SK-N-SH treated with all-trans-retinoic acid at 6 μM for 48 hours (cell line): ENCODE data around the gene MTMR3.
A peak's percentile ranks its signal among the peaks of the same experiment; 100 is the strongest.
"Not testable (repeated sequence)": the region's sequence is repeated elsewhere in the genome, so short reads cannot be mapped to it uniquely, and the experiment has no call there.

ENCODE experiments used
- ATAC-seq: fragments of 200-7000 bp; cut with Tn5 transposase; 3 replicates; pipeline ENCODE4 v1.9.1; 2020; ENCODE audit warnings: mild to moderate bottlenecking, moderate library complexity
- ARNTL ChIP-seq: fragments of 450-650 bp; formaldehyde crosslinking; IDR thresholded peaks from 2 replicates; pipeline ENCODE4 v1.5.0; 2020; ENCODE audit warnings: low read depth, mild to moderate bottlenecking, moderate library complexity, borderline replicate concordance
- BACH2 ChIP-seq: fragments of 250-450 bp; sonication (Bioruptor Pico); IDR thresholded peaks from 2 replicates; pipeline ENCODE4 v1.9.0; 2021; ENCODE audit warnings: mild to moderate bottlenecking, borderline replicate concordance
- CSDC2 ChIP-seq: fragments of 250-450 bp; sonication (Bioruptor Pico); IDR thresholded peaks from 2 replicates; pipeline ENCODE4 v1.5.0; 2020; ENCODE audit warnings: mild to moderate bottlenecking, moderate library complexity
- ESRRG ChIP-seq: fragments of 250-450 bp; sonication (Bioruptor Pico); IDR thresholded peaks from 2 replicates; pipeline ENCODE4 v1.6.1; 2021; ENCODE audit warnings: mild to moderate bottlenecking
- GLIS3 ChIP-seq: fragments of 250-450 bp; sonication (Bioruptor Pico); IDR thresholded peaks from 2 replicates; pipeline ENCODE4 v1.5.0; 2020; ENCODE audit warnings: mild to moderate bottlenecking, moderate library complexity
- ISL1 ChIP-seq: fragments of 250-450 bp; sonication (Bioruptor Pico); IDR thresholded peaks from 2 replicates; pipeline ENCODE4 v2.1.2; 2022; ENCODE audit warnings: mild to moderate bottlenecking, moderate library complexity
- OSR1 ChIP-seq: fragments of 250-450 bp; sonication (Bioruptor Pico); IDR thresholded peaks from 2 replicates; pipeline ENCODE4 v1.8.0; 2022; ENCODE audit warnings: moderate library complexity, mild to moderate bottlenecking, inconsistent platforms
- POU6F1 ChIP-seq: fragments of 250-450 bp; sonication (Bioruptor Pico); IDR thresholded peaks from 2 replicates; pipeline ENCODE4 v1.8.0; 2021; ENCODE audit warnings: low read depth, mild to moderate bottlenecking, moderate library complexity, borderline replicate concordance
- RARB ChIP-seq: fragments of 250-450 bp; sonication (Bioruptor Pico); IDR thresholded peaks from 2 replicates; pipeline ENCODE4 v1.8.0; 2021; ENCODE audit warnings: mild to moderate bottlenecking, moderate library complexity
- SNAI2 ChIP-seq: fragments of 250-450 bp; sonication (Bioruptor Pico); IDR thresholded peaks from 2 replicates; pipeline ENCODE4 v1.5.0; 2020; ENCODE audit warnings: mild to moderate bottlenecking, moderate library complexity
- TCF4 ChIP-seq: fragments of 250-450 bp; sonication (Bioruptor Pico); IDR thresholded peaks from 2 replicates; pipeline ENCODE4 v1.8.0; 2021; ENCODE audit warnings: mild to moderate bottlenecking, moderate library complexity, borderline replicate concordance
- TOX ChIP-seq: fragments of 250-450 bp; sonication (Bioruptor Pico); IDR thresholded peaks from 2 replicates; pipeline ENCODE4 v1.8.0; 2021; ENCODE audit warnings: mild to moderate bottlenecking, moderate library complexity, borderline replicate concordance
- ZC3H10 ChIP-seq: fragments of 250-450 bp; sonication (Bioruptor Pico); IDR thresholded peaks from 2 replicates; pipeline ENCODE4 v1.5.1; 2021; ENCODE audit warnings: mild to moderate bottlenecking, moderate library complexity
- ZNF565 ChIP-seq: fragments of 450-650 bp; formaldehyde crosslinking; conservative IDR thresholded peaks from 2 replicates; pipeline ENCODE4 v1.5.0; 2020; ENCODE audit warnings: low read depth, mild to moderate bottlenecking, moderate library complexity
- ZNF70 ChIP-seq: fragments of 450-650 bp; formaldehyde crosslinking; IDR thresholded peaks from 2 replicates; pipeline ENCODE4 v1.5.0; 2020; ENCODE audit warnings: mild to moderate bottlenecking, moderate library complexity
- TF ChIP-seq, protein P1 (sequence below): fragments of 250-450 bp; sonication (Bioruptor Pico); IDR thresholded peaks from 2 replicates; pipeline ENCODE4 v1.5.1; 2021; ENCODE audit warnings: mild to moderate bottlenecking, moderate library complexity
- TF ChIP-seq, protein P2 (sequence below): fragments of 250-450 bp; sonication (Bioruptor Pico); IDR thresholded peaks from 2 replicates; pipeline ENCODE4 v1.5.0; 2020; ENCODE audit warnings: mild to moderate bottlenecking, moderate library complexity
- TF ChIP-seq, protein P3 (sequence below): fragments of 250-450 bp; sonication (Bioruptor Pico); IDR thresholded peaks from 2 replicates; pipeline ENCODE4 v1.8.0; 2020; ENCODE audit warnings: mild to moderate bottlenecking, moderate library complexity, borderline replicate concordance

MTMR3 gene

DNA sequence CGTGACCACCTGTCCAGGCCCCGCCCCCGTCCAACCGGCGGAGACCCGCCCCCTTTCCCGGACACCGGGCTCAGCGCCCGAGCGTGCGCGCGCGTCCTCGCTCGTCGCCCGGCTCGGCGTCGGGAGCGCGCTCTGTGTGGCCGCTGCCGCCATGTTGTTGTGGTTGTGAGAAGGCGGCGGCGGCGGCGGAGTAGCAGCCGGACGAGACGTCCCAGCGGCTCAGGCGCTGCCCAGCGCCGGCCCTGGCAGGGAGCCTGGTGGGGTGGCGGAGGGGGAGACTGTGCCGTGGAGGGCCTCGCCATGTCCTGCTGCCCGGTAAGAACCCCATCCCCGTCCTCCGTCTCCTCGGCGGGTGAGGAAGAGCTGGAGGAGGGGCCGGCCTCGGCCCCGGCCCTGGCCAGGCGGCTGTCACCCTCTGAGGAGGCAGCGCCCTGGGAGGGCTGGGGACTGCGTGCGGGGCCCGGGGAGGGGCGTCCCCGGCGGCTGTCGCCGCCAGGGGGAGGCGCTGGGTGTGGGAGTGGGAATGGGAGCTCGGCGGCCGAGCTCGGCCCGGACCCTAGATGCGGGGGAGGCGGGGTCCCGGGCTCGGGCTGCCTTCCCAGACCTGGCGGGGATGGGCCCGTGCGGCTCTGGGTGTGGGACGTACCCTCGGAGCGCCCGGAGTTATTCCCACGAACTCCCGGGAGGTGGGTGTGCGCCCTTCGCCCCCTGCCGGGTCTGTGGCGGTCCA is at the start of gene MTMR3:
MTMR3 (plus strand) TSS at position 130 of the 730 bp plus-strand sequence. CDS start 87,886 bp downstream, outside the sequence.
- ATAC-seq: peak; percentile 94

DNA sequence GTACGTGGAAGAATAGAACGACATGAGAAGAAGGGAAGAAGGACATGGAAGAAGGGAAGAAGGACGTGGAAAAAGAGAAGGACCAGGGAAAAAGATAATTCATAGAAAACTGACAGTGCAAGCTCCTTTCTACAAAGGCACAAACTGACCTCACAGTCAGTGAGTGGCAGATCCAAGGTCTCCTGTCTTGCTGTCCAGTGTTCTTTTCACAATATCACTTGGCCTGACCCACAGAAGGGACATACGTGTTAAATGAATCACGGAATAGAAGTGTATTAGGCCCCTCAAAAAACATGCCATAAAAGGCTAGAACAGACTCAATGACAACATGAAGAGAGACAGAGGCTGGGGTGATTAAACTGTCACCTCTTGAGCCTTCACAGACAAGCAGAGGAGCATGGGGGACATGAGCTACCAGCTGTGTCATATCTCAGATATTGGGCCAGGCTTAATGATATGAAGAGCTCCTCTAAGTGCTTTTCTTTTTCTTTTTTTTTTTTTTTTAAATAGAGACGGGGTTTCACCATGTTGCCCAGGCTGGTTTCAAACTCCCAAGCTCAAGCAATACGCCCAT is 49.5 kb upstream of the MTMR3 start:
- no peak for ATAC-seq
- TF ChIP-seq POU6F1: no peak
- TF ChIP-seq TCF4: no peak
- TF ChIP-seq TOX (CRISPR knock-in tag): no peak

More for the DNA sequence above, at the start of gene MTMR3:
- TF ChIP-seq CSDC2 (CRISPR knock-in tag): no peak
- 0 out of 2 replicates have a peak, but pooled peaks have one; percentile 14 for TF ChIP-seq GLIS3 (CRISPR knock-in tag)
- no peak for TF ChIP-seq ZC3H10 (CRISPR knock-in tag)
- no peak for TF ChIP-seq POU6F1
- no peak for TF ChIP-seq ZNF70 (CRISPR knock-in tag)
- TF ChIP-seq RARB (CRISPR knock-in tag): no peak
- TF ChIP-seq BACH2 (CRISPR knock-in tag): no peak
- no peak for TF ChIP-seq ZNF565 (CRISPR knock-in tag)
- TF ChIP-seq, protein P1, sequence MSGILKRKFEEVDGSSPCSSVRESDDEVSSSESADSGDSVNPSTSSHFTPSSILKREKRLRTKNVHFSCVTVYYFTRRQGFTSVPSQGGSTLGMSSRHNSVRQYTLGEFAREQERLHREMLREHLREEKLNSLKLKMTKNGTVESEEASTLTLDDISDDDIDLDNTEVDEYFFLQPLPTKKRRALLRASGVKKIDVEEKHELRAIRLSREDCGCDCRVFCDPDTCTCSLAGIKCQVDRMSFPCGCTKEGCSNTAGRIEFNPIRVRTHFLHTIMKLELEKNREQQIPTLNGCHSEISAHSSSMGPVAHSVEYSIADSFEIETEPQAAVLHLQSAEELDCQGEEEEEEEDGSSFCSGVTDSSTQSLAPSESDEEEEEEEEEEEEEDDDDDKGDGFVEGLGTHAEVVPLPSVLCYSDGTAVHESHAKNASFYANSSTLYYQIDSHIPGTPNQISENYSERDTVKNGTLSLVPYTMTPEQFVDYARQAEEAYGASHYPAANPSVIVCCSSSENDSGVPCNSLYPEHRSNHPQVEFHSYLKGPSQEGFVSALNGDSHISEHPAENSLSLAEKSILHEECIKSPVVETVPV (CRISPR knock-in tag): no peak
- TF ChIP-seq, protein P2, sequence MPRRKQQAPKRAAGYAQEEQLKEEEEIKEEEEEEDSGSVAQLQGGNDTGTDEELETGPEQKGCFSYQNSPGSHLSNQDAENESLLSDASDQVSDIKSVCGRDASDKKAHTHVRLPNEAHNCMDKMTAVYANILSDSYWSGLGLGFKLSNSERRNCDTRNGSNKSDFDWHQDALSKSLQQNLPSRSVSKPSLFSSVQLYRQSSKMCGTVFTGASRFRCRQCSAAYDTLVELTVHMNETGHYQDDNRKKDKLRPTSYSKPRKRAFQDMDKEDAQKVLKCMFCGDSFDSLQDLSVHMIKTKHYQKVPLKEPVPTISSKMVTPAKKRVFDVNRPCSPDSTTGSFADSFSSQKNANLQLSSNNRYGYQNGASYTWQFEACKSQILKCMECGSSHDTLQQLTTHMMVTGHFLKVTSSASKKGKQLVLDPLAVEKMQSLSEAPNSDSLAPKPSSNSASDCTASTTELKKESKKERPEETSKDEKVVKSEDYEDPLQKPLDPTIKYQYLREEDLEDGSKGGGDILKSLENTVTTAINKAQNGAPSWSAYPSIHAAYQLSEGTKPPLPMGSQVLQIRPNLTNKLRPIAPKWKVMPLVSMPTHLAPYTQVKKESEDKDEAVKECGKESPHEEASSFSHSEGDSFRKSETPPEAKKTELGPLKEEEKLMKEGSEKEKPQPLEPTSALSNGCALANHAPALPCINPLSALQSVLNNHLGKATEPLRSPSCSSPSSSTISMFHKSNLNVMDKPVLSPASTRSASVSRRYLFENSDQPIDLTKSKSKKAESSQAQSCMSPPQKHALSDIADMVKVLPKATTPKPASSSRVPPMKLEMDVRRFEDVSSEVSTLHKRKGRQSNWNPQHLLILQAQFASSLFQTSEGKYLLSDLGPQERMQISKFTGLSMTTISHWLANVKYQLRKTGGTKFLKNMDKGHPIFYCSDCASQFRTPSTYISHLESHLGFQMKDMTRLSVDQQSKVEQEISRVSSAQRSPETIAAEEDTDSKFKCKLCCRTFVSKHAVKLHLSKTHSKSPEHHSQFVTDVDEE (CRISPR knock-in tag): peak; percentile 49; the same call in 1 of the 2 replicates

- ATAC-seq: no peak
- no peak for TF ChIP-seq SNAI2
- TF ChIP-seq, protein P3, sequence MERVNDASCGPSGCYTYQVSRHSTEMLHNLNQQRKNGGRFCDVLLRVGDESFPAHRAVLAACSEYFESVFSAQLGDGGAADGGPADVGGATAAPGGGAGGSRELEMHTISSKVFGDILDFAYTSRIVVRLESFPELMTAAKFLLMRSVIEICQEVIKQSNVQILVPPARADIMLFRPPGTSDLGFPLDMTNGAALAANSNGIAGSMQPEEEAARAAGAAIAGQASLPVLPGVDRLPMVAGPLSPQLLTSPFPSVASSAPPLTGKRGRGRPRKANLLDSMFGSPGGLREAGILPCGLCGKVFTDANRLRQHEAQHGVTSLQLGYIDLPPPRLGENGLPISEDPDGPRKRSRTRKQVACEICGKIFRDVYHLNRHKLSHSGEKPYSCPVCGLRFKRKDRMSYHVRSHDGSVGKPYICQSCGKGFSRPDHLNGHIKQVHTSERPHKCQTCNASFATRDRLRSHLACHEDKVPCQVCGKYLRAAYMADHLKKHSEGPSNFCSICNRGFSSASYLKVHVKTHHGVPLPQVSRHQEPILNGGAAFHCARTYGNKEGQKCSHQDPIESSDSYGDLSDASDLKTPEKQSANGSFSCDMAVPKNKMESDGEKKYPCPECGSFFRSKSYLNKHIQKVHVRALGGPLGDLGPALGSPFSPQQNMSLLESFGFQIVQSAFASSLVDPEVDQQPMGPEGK (CRISPR knock-in tag): no peak
- TF ChIP-seq RARB (CRISPR knock-in tag): no peak
- TF ChIP-seq, protein P1 (CRISPR knock-in tag): no peak
- TF ChIP-seq ZC3H10 (CRISPR knock-in tag): no peak
- no peak for TF ChIP-seq ISL1 (CRISPR knock-in tag)
- TF ChIP-seq OSR1 (CRISPR knock-in tag): no peak
- no peak for TF ChIP-seq ESRRG (CRISPR knock-in tag)
- TF ChIP-seq ARNTL (CRISPR knock-in tag): no peak
- TF ChIP-seq TCF4: no peak
Observed at GRCh38 chr22:29834046-29834445, 48.9 kb upstream of the MTMR3 start.

DNA sequence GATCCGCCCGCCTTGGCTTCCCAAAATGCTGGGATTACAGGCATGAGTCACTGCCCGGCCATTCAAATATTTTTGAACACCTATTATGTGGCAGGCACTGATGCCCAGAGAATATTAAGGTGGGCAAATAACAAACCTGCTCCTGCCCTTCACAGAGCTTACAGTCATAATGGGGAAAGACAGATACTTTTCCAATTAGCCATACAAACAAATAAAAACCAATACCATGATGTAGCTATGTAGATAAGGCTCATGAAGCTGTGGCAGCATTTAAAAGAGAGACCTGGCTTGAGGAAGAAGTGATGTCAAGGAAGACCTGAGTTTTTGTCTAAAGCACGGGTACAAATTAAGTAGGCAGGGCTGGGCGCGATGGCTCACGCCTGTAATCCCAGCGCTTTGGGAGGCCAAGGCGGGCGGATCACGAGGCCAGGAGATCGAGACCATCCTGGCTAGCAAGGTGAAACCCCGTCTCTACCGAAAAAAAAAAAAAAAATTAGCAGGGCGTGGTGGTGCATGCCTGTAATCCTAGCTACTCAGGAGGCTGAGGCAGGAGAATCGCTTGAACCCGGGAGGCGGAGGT is 46.1 kb upstream of the MTMR3 start:
- not testable (repeated sequence) for ATAC-seq
